K562 (cell line): ENCODE data around the gene TMED10. TPM values are rescaled to one million over a fixed set of nuclear protein-coding genes. Genes with fewer than 3 reads are reported as not detected.

ENCODE experiments used
- ATAC-seq: fragments of 200-7000 bp; cut with Tn5 transposase; 3 replicates; pipeline ENCODE4 v1.9.1; 2020; ENCODE audit warnings: moderate library complexity
- BruUV-seq: library from RNA; stranded (reverse); fragments of 400-500 nt; replicated peaks from 2 replicates; lab custom pipeline; 2021; lab: Mats Ljungman, UMichigan
- CTCF ChIA-PET: fragments of 300-600 bp; formaldehyde crosslinking; extraction: SDS; loops from one replicate; lab custom pipeline; 2021; ENCODE audit warnings: low intra/inter-chr PET ratio; lab: Yijun Ruan, JAX
- POLR2A ChIA-PET: fragments of 300-600, 350-650 bp; sonication (Branson Sonifier 250); formaldehyde crosslinking; extraction: SDS; loops from one replicate; lab custom pipeline; 2021; ENCODE audit warnings: antibody characterized with exemption, inconsistent platforms; lab: Yijun Ruan, JAX
- DNase-seq, 4 experiments: peaks; one replicate each; pipeline versions ENCODE4 v3.0.0 to v3.0.0-alpha.2; 2011 to 2018; ENCODE audit warnings: low spot score in 3 of 4, mixed read lengths in 3 of 4; ENCODE audit errors: extremely low read depth in 1 of 4
- FAIRE-seq: peaks from 2 replicates; lab custom pipeline; 2011; peaks lifted over from hg19 to GRCh38; lab: Jason Lieb, UNC
- H2AFZ ChIP-seq: 2 replicates; pipeline ENCODE4 v1.6.0; 2011; ENCODE audit warnings: low read depth, low read length, control low read depth, inconsistent platforms
- H3K27ac ChIP-seq: fragments of 200-600 bp; 3 replicates; pipeline ENCODE4 v1.8.0; 2011; ENCODE audit warnings: low read depth, mild to moderate bottlenecking, control low read depth, inconsistent platforms, low read length, moderate library complexity, mixed read lengths; ENCODE audit errors: extremely low read depth
- H3K27me3 ChIP-seq, 2 experiments: fragments of 300-600 bp in 1 of 2; 2 replicates in 1 of 2; 3 replicates in 1 of 2; pipeline versions ENCODE4 v1.6.0 to v1.8.0; 2011; ENCODE audit warnings: inconsistent platforms in 2 of 2, low read length in 2 of 2, mild to moderate bottlenecking in 1 of 2, mixed read lengths in 1 of 2, moderate library complexity in 1 of 2; ENCODE audit not compliant: control insufficient read depth in 2 of 2, insufficient read depth in 2 of 2
- H3K36me3 ChIP-seq: fragments of 300-600 bp; 3 replicates; pipeline ENCODE4 v1.8.0; 2011; ENCODE audit warnings: mild to moderate bottlenecking, low read length, inconsistent platforms; ENCODE audit not compliant: control insufficient read depth, insufficient read depth
- H3K4me1 ChIP-seq, 2 experiments: fragments of 200-600 bp in 1 of 2; replicated peaks in 1 of 2; 2 replicates in 1 of 2; 3 replicates in 1 of 2; pipeline versions ENCODE4 v1.5.1 to v1.8.0; 2011; ENCODE audit warnings: inconsistent platforms in 2 of 2, low read length in 2 of 2, mild to moderate bottlenecking in 1 of 2, mixed read lengths in 1 of 2, moderate library complexity in 1 of 2; ENCODE audit not compliant: control insufficient read depth in 2 of 2, insufficient read depth in 2 of 2
- H3K4me2 ChIP-seq: 2 replicates; pipeline ENCODE4 v1.6.1; 2011; ENCODE audit warnings: low read length, control low read depth, inconsistent platforms, mixed read lengths; ENCODE audit not compliant: insufficient read depth
- H3K4me3 ChIP-seq: fragments of 200-600 bp; sonication (generic), shearing (Covaris generic); 2 replicates; pipeline ENCODE4 v1.5.1; 2016; ENCODE audit warnings: control low read depth, inconsistent platforms
- H3K79me2 ChIP-seq: fragments of 200-600 bp; 3 replicates; pipeline ENCODE4 v1.8.0; 2011; ENCODE audit warnings: low read length, inconsistent platforms; ENCODE audit not compliant: control insufficient read depth, insufficient read depth
- H3K9ac ChIP-seq, 2 experiments: 2 replicates each; pipeline versions ENCODE4 v1.6.0 to v1.6.1; 2011; ENCODE audit warnings: low read depth in 2 of 2, low read length in 2 of 2, control low read depth in 1 of 2, inconsistent platforms in 1 of 2, mild to moderate bottlenecking in 1 of 2, mixed read lengths in 1 of 2; ENCODE audit not compliant: insufficient read depth in 1 of 2
- H3K9me1 ChIP-seq: one replicate; pipeline ENCODE4 v1.6.0; 2011; ENCODE audit warnings: inconsistent platforms, mild to moderate bottlenecking, low read length, moderate library complexity; ENCODE audit not compliant: control insufficient read depth, insufficient read depth
- H3K9me3 ChIP-seq: replicated peaks from 2 replicates; pipeline ENCODE4 v1.5.1; 2011; ENCODE audit warnings: low read depth, low read length, inconsistent platforms; ENCODE audit not compliant: control insufficient read depth, insufficient read depth
- H4K20me1 ChIP-seq: replicated peaks from 2 replicates; pipeline ENCODE4 v1.6.1; 2011; ENCODE audit warnings: low read length, inconsistent platforms, mixed read lengths; ENCODE audit not compliant: control insufficient read depth, insufficient read depth
- CHD7 ChIP-seq: fragments of 200-600 bp; sonication (generic); IDR thresholded peaks from one replicate; pipeline ENCODE4 v1.6.1; 2012; ENCODE audit warnings: mild to moderate bottlenecking, low read depth, low read length, inconsistent platforms
- CSDE1 ChIP-seq, 2 experiments: fragments of 450-650 bp; IDR thresholded peaks; 2 replicates each; pipeline ENCODE4 v1.6.1; 2016; ENCODE audit warnings: mild to moderate bottlenecking in 1 of 2
- EP400 ChIP-seq: fragments of 450-650 bp; IDR thresholded peaks from 2 replicates; pipeline ENCODE4 v1.6.1; 2017; ENCODE audit warnings: antibody characterized with exemption, mild to moderate bottlenecking, moderate library complexity
- HCFC1 ChIP-seq: IDR thresholded peaks from 2 replicates; pipeline ENCODE4 v1.6.1; 2012; ENCODE audit warnings: low read depth, low read length, improper control_type of control experiment
- MXD1 ChIP-seq: fragments of 250-450 bp; sonication (Bioruptor Pico); IDR thresholded peaks from 2 replicates; pipeline ENCODE4 v1.8.0; 2021; ENCODE audit warnings: borderline replicate concordance, mild to moderate bottlenecking, moderate library complexity; ENCODE audit not compliant: poor library complexity, severe bottlenecking
- NFYB ChIP-seq: IDR thresholded peaks from 2 replicates; pipeline ENCODE4 v1.6.1; 2011; ENCODE audit warnings: mild to moderate bottlenecking, moderate library complexity; ENCODE audit not compliant: insufficient read length; ENCODE audit errors: extremely low read depth
- SMC3 ChIP-seq: conservative IDR thresholded peaks from 2 replicates; pipeline ENCODE4 v1.6.1; 2011; ENCODE audit warnings: low read depth, low read length, improper control_type of control experiment; ENCODE audit not compliant: insufficient read depth
- XRCC4 ChIP-seq: IDR thresholded peaks from one replicate; pipeline ENCODE4 v1.6.1; 2011; ENCODE audit not compliant: insufficient read depth, insufficient read length; ENCODE audit errors: extremely low read depth
- ZBED1 ChIP-seq: IDR thresholded peaks from 2 replicates; pipeline ENCODE4 v1.6.1; 2014
- ZNF133 ChIP-seq: fragments of 250-450 bp; sonication (Bioruptor Pico); IDR thresholded peaks from 2 replicates; pipeline ENCODE4 v1.4.0; 2020; ENCODE audit warnings: mild to moderate bottlenecking
- WGBS: fragments of 100-300 bp; shearing (Covaris generic); methylation state at CpG from one replicate; pipeline ENCODE4 v1.1.6; 2016; ENCODE audit warnings: low coverage, mixed read lengths; ENCODE audit not compliant: insufficient coverage; ENCODE audit errors: missing lambda C conversion rate; 5-methylcytosine and 5-hydroxymethylcytosine counted together
- in situ Hi-C: fragments of 300-500 bp; cut with MboI; formaldehyde crosslinking; loops from 4 replicates; pipeline ENCODE4 v1.15.0; 2018; ENCODE audit warnings: inconsistent platforms, mixed read lengths
- intact Hi-C: fragments of 100-400 bp; cut with micrococcal nuclease; formaldehyde crosslinking; loops from 2 replicates; pipeline ENCODE4 v1.14.2; 2022
- polyA plus RNA-seq, 8 experiments: library from polyadenylated mRNA; depleted of rRNA in 4 of 8; stranded (reverse) in 5 of 8; unstranded in 3 of 8; fragments of >200 nt; fragmentation: Nextera tagmentation in 2 of 8; fragmentation: Illumina TruSeq in 1 of 8; extraction: Ambion mirVana in 2 of 8; extraction: Trizol in 1 of 8; gene quantifications; 2 replicates each; pipeline versions ENCODE4 v1.2.1 to v1.2.3, GENCODE V29; 2011 to 2014; ENCODE audit warnings: inconsistent platforms in 1 of 8, missing spikeins in 1 of 8
- total RNA-seq, 7 experiments: library from RNA; depleted of rRNA in 6 of 7; stranded (reverse); fragments of >200 nt in 6 of 7; fragmentation: Illumina TruSeq in 2 of 7; extraction: Trizol in 2 of 7; gene quantifications; 2 replicates each; pipeline versions ENCODE4 v1.2.1 to v1.2.3, GENCODE V29; 2011 to 2021; ENCODE audit warnings: low replicate concordance in 1 of 7

Gene TMED10
- total and polyA plus RNA-seq, 9 of the 15 experiments (the other 6 are each of a cell fraction or from before 2014, with no cell fraction given) = 62.2 to 233 (median 124) TPM

- FAIRE-seq = no peak
- BruUV-seq = no TSS peak
- in situ Hi-C loops = loop anchor here (25.0 kb wide), 1 partner anchor 523 kb away; the partner anchor contains the start of genes ERG28 and TTLL5
- TF ChIP-seq ZBED1 (no peak), MXD1 (CRISPR knock-in tag) (no peak), CHD7 (no peak), NFYB (no peak), HCFC1 (no peak), XRCC4 (no peak), SMC3 (no peak), CSDE1 (IDR thresholded peaks at IDR 0.05) (no peak), EP400 (no peak), ZNF133 (no peak)
Measured at GRCh38 chr14:75139185-75139584, 37.2 kb downstream of the TMED10 start.

More at GRCh38 chr14:75139185-75139584, 37.2 kb downstream of the TMED10 start:
- no peaks in the 10 kb centered on the region for H3K27me3 ChIP-seq
- intact Hi-C loops = no loop called here
- H3K9me1 ChIP-seq = no peaks in the 10 kb centered on the region
- no peak overlapping the region for H3K27ac ChIP-seq
- no peaks in the 10 kb centered on the region for H4K20me1 ChIP-seq
- DNase-seq = no peak
- ChIA-PET CTCF (no interaction called here), POLR2A (no interaction called here)
- no peak overlapping the region for H3K9ac ChIP-seq
- no peak overlapping the region for H3K4me3 ChIP-seq
- H3K36me3 ChIP-seq = peaks cover 25% of the 10 kb centered on the region
- no peak overlapping the region for H2AFZ ChIP-seq
- peaks cover 11% of the 10 kb centered on the region; the same call in 2 of the 3 replicates for H3K79me2 ChIP-seq
- no peak overlapping the region for H3K4me2 ChIP-seq
- no peaks in the 10 kb centered on the region for H3K9me3 ChIP-seq
- WGBS = 92% methylated on average over 2 of the region's 2 CpGs
- H3K4me1 ChIP-seq = no peaks in the 10 kb centered on the region
- ATAC-seq = no peak
